ENCODE measurements around the gene CFAP157. TPM values are rescaled to one million over a fixed set of nuclear protein-coding genes. Genes with fewer than 3 reads are reported as not detected.
"Not testable (repeated sequence)": the region's sequence is repeated elsewhere in the genome, so short reads cannot be mapped to it uniquely, and the experiment has no call there.

CFAP157 gene
- total RNA-seq, 8 experiments from 2014 or later, result 0.87 to 9.0 (median 1.9) TPM

DNA sequence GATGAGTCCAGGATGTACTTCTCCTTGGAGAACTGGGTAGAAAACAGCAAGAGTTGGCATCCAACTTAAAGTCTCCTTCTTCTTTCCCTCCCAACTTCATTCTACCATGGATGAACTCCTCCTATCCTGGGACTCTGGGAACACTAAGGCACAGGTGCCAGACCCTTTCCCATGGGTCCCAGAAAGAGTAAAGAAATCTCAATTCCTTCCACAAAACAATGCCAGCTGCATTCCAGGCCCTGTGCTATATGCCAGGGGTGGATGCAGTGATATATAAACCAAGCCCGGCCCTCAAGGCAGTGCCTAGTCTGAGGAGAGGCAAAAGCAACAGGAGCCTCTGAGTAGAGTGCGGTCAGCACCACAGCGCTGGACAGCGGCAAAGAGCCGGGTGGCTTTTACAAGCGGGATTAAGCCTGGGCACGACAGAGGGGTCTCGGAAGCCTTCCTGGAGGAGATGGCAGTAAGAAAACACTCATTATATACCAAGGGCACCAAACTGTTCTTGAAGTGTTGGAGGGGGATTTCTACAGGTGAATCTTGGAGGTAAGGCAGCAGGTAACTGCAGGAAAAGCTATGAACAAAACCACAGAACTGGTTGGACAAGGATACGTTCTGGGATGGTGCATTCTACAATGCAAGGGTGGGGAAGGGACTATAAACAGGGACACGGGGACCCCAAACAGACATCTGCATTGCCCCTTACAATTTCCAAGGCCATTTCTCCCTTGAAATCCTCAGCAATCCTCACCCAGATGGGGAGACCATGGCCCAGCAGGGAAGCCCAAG is 44.7 kb downstream of the CFAP157 start:
- 0 to 61% (median 21%) methylated on average over 1 to 8 of the region's 10 CpGs for WGBS, 10 experiments
- Histone ChIP-seq H3K27ac (no peak overlapping the region), H3K4me3 (no peak overlapping the region), H3K4me1 (replicated peaks in 1 of 2) (peaks cover 2 to 14% of the 10 kb centered on the region in 2 donors)
- peak in 3 of 8 experiments; percentile 49 to 65 (median 57) for ATAC-seq (replicated peaks in 6 of 8)
- in situ Hi-C loops (cut with MboI; ENCODE audit: low pct_unique_long_range_greater_than_20kb in 2 of 9, low sequenced_read_pairs in 9 of 9, unreplicated experiment in 9 of 9), result no loop called here

DNA sequence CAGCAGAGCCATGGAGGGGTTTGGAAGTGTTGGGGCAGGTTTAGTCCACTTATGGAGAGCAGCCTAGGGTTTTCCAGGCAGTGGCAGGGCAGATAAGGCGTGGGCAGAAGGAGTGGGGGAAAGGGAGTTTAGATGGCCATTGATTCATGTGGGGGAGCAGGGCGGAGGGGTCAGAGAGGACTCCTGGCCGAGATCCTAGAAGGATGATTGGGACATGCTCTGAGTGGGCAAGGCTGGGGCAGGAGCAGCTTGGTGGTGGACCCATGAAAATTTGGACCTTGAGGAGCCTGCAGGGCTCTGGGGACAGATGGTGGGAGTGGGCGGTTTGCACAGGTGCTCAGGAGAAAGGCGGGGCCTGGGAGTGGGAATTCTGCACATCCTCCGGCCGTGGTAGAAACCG is 46.4 kb downstream of the CFAP157 start:
- no peak for ATAC-seq (replicated peaks in 6 of 8)
- Histone ChIP-seq H3K4me3 (peak overlapping the region; percentile 61 to 93 (median 73)), H3K4me1 (replicated peaks in 1 of 2) (peaks cover 2 to 14% of the 10 kb centered on the region in 2 donors), H3K27ac (no peak overlapping the region)
- WGBS, 10 experiments, result 18 to 83% methylated on average over 1 to 3 of the region's 8 CpGs; no CpG with 5 or more reads in 8 of the 10 experiments
- in situ Hi-C loops (cut with MboI; ENCODE audit: low pct_unique_long_range_greater_than_20kb in 2 of 9, low sequenced_read_pairs in 9 of 9, unreplicated experiment in 9 of 9), result no loop called here

- peaks cover 2 to 14% of the 10 kb centered on the region in 2 donors for H3K4me1 ChIP-seq (replicated peaks in 1 of 2)
- ATAC-seq (replicated peaks in 6 of 8), result peak in 6 of 8 experiments; percentile 0 to 6 (median 0)
- in situ Hi-C loops (cut with MboI; ENCODE audit: low pct_unique_long_range_greater_than_20kb in 2 of 9, low sequenced_read_pairs in 9 of 9, unreplicated experiment in 9 of 9), result no loop called here
- peak overlapping the region; percentile 80 to 94 for H3K27ac ChIP-seq
- peak overlapping the region; percentile 61 to 93 (median 73) for H3K4me3 ChIP-seq
- 0 to 100% (median 11%) methylated on average over 1 to 4 of the region's 8 CpGs; no CpG with 5 or more reads in 6 of the 10 experiments for WGBS, 10 experiments
Observed at GRCh38 chr9:127753622-127754021, 46.8 kb downstream of the CFAP157 start.

GRCh38 chr9:127754099-127755060 is 47.6 kb downstream of the CFAP157 start:
- no CpG with 5 or more reads among the region's 86 CpGs for WGBS, 10 experiments
- peak; percentile 64 to 91 (median 78) for ATAC-seq (replicated peaks in 6 of 8)
- Histone ChIP-seq H3K27ac (peak overlapping the region; percentile 80 to 94), H3K4me1 (replicated peaks in 1 of 2) (peaks cover 2 to 14% of the 10 kb centered on the region in 2 donors), H3K4me3 (peak overlapping the region; percentile 61 to 93 (median 73))
- in situ Hi-C loops (cut with MboI; ENCODE audit: low pct_unique_long_range_greater_than_20kb in 2 of 9, low sequenced_read_pairs in 9 of 9, unreplicated experiment in 9 of 9), result no loop called here

- in situ Hi-C loops (cut with MboI; ENCODE audit: low pct_unique_long_range_greater_than_20kb in 2 of 9, low sequenced_read_pairs in 9 of 9, unreplicated experiment in 9 of 9), result no loop called here
- Histone ChIP-seq H3K4me3 (peak overlapping the region; percentile 61 to 93 (median 73)), H3K4me1 (replicated peaks in 1 of 2) (peaks cover 2 to 14% of the 10 kb centered on the region in 2 donors), H3K27ac (peak overlapping the region; percentile 80 to 94)
- ATAC-seq (replicated peaks in 6 of 8), result peak in 6 of 8 experiments; percentile 43 to 80 (median 76)
- WGBS, 10 experiments, result 9 to 80% (median 34%) methylated on average over 1 to 8 of the region's 61 CpGs; no CpG with 5 or more reads in 4 of the 10 experiments
Observed at GRCh38 chr9:127755061-127756060, 48.6 kb downstream of the CFAP157 start.

GRCh38 chr9:127756233-127756632 is 49.4 kb downstream of the CFAP157 start:
- in situ Hi-C loops (cut with MboI; ENCODE audit: low pct_unique_long_range_greater_than_20kb in 2 of 9, low sequenced_read_pairs in 9 of 9, unreplicated experiment in 9 of 9), result no loop called here
- Histone ChIP-seq H3K4me1 (replicated peaks in 1 of 2) (peaks cover 2 to 14% of the 10 kb centered on the region in 2 donors), H3K4me3 (no peak overlapping the region), H3K27ac (no peak overlapping the region)
- no peak for ATAC-seq (replicated peaks in 6 of 8)
- 50 to 100% (median 80%) methylated on average over 1 to 2 of the region's 3 CpGs; no CpG with 5 or more reads in 5 of the 10 experiments for WGBS, 10 experiments

DNA sequence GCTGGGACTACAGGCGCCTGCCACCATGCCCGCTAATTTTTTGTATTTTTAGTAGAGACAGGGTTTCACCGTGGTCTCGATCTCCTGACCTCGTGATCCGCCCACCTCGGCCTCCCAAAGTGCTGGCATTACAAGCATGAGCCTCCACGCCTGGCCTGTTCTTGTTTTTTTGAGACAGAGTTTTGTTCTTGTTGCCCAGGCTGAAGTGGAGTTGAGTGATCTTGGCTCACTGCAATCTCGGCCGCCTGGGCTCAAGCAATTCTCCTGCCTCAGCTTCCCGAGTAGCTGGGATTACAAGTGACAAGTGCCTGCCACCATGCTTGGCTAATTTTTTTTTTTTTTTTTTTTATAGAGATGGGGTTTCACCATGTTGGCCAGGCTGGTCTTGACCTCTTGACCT is 50.0 kb downstream of the CFAP157 start:
- 31 to 81% (median 76%) methylated on average over 2 to 8 of the region's 11 CpGs; no CpG with 5 or more reads in 2 of the 10 experiments for WGBS, 10 experiments
- peaks cover 6 to 14% of the 10 kb centered on the region in 2 donors for H3K4me1 ChIP-seq (replicated peaks in 1 of 2)
- in situ Hi-C loops (cut with MboI; ENCODE audit: low pct_unique_long_range_greater_than_20kb in 2 of 9, low sequenced_read_pairs in 9 of 9, unreplicated experiment in 9 of 9); H3K27ac ChIP-seq; ATAC-seq (replicated peaks in 6 of 8); H3K4me3 ChIP-seq: not testable (repeated sequence)

- in situ Hi-C loops (cut with MboI; ENCODE audit: low pct_unique_long_range_greater_than_20kb in 2 of 9, low sequenced_read_pairs in 9 of 9, unreplicated experiment in 9 of 9), result no loop called here
- Histone ChIP-seq H3K4me3 (no peak overlapping the region), H3K27ac (no peak overlapping the region), H3K4me1 (replicated peaks in 1 of 2) (peaks cover 0 to 7% of the 10 kb centered on the region in 2 donors)
- no peak for ATAC-seq (replicated peaks in 6 of 8)
- 57 to 100% (median 72%) methylated on average over 1 to 3 of the region's 5 CpGs; no CpG with 5 or more reads in 5 of the 10 experiments for WGBS, 10 experiments
Observed at GRCh38 chr9:127758843-127759242, 52.1 kb downstream of the CFAP157 start.

DNA sequence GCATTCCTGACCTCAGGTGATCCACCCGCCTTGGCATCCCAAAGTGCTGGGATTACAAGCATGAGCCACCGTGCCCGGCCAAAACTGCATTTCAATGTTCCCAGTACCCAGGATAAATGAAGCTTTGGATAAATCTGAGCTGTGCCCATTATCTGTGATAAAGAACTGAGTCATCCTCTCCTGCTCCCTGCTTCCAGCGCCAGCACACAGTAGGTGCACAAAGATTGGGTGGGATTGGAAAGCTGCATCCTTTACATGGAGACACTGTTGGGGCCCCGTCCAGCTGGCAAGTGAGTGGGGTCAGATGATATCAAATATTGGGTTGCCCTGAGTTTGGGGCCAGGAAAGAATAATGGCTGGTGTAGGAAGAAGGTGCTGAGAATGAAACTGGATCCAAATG is 54.3 kb downstream of the CFAP157 start:
- ATAC-seq (replicated peaks in 6 of 8), result no peak
- Histone ChIP-seq H3K27ac (no peak overlapping the region), H3K4me1 (replicated peaks in 1 of 2) (peaks cover 0 to 7% of the 10 kb centered on the region in 2 donors), H3K4me3 (no peak overlapping the region)
- in situ Hi-C loops (cut with MboI; ENCODE audit: low pct_unique_long_range_greater_than_20kb in 2 of 9, low sequenced_read_pairs in 9 of 9, unreplicated experiment in 9 of 9), result no loop called here
- WGBS, 10 experiments, result 76 to 100% (median 80%) methylated on average over 1 to 4 of the region's 5 CpGs; no CpG with 5 or more reads in 3 of the 10 experiments

- in situ Hi-C loops (cut with MboI; ENCODE audit: low pct_unique_long_range_greater_than_20kb in 2 of 9, low sequenced_read_pairs in 9 of 9, unreplicated experiment in 9 of 9), result no loop called here
- Histone ChIP-seq H3K4me3 (no peak overlapping the region), H3K27ac (no peak overlapping the region), H3K4me1 (replicated peaks in 1 of 2) (peaks cover 0 to 7% of the 10 kb centered on the region in 2 donors)
- WGBS, 10 experiments, result 0 to 52% (median 35%) methylated on average over 1 to 2 of the region's 5 CpGs; no CpG with 5 or more reads in 4 of the 10 experiments
- peak in 6 of 8 experiments; percentile 9 to 66 (median 30) for ATAC-seq (replicated peaks in 6 of 8)
Observed at GRCh38 chr9:127761491-127761956, 54.7 kb downstream of the CFAP157 start.

DNA sequence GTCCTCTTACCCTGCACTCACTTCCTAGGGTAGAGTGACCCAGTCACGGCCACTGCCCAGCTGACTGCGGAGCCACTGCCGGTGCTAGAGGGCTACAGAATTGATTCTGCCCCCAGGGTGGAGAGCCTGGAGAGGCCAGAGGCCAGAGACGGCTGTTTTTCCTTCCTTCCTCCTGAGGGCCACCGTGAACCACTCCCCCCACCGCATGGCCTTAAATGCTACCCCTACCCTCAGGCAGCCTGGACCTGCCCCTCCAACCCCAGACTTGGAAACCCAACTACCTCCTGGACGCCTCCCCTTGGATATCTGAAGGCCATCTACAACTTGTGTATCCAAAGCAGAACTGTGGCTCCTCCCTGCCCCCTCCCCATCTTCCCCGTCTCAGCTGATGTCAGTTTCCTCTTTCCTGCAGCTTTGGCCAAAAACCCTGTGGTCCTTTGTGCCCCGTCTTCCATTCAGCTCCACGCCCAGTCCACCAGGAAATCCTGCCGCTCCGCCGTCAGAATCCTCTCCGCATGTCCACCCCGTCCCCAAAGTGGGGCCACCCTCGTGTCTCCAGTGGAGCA is 55.4 kb downstream of the CFAP157 start:
- H3K4me3 ChIP-seq, result no peak overlapping the region
- in situ Hi-C loops (cut with MboI; ENCODE audit: low pct_unique_long_range_greater_than_20kb in 2 of 9, low sequenced_read_pairs in 9 of 9, unreplicated experiment in 9 of 9), result no loop called here
- no peak overlapping the region for H3K27ac ChIP-seq
- peaks cover 0 to 7% of the 10 kb centered on the region in 2 donors for H3K4me1 ChIP-seq (replicated peaks in 1 of 2)
- ATAC-seq (replicated peaks in 6 of 8), result peak in 2 of 8 experiments; percentile 10 to 11
- WGBS, 10 experiments, result 40 to 76% (median 49%) methylated on average over 1 to 5 of the region's 16 CpGs; no CpG with 5 or more reads in 6 of the 10 experiments
